HepG2 (cell line): ENCODE measurements around the gene GPT2. TPM values are rescaled to one million over a fixed set of nuclear protein-coding genes. Genes with fewer than 3 reads are reported as not detected.
A peak's percentile ranks its signal among the peaks of the same experiment; 100 is the strongest.

ENCODE experiments used
- ATF3 ChIP-seq: sonication (generic); formaldehyde crosslinking; IDR thresholded peaks from 2 replicates; pipeline ENCODE4 v1.4.0; 2020; ENCODE audit warnings: missing genetic modification reagents
- BATF2 ChIP-seq: sonication (generic); formaldehyde crosslinking; IDR thresholded peaks from 2 replicates; pipeline ENCODE4 v1.8.0; 2022; ENCODE audit warnings: mild to moderate bottlenecking, missing genetic modification reagents, moderate library complexity
- CEBPG ChIP-seq: IDR thresholded peaks from 2 replicates; pipeline ENCODE4 v1.6.1; 2016
- KLF9 ChIP-seq: IDR thresholded peaks from 2 replicates; pipeline ENCODE4 v1.6.1; 2016; ENCODE audit warnings: low read depth
- MIER3 ChIP-seq: IDR thresholded peaks from 2 replicates; pipeline ENCODE4 v1.6.1; 2016; ENCODE audit warnings: missing compliant biosample characterization, borderline replicate concordance
- NCOR1 ChIP-seq: fragments of 200-600 bp; sonication (generic); IDR thresholded peaks from 2 replicates; pipeline ENCODE4 v1.7.0; 2017; ENCODE audit warnings: antibody characterized with exemption, low read length, borderline replicate concordance
- PREB ChIP-seq: sonication (generic); formaldehyde crosslinking; IDR thresholded peaks from 2 replicates; pipeline ENCODE4 v1.4.0; 2020; ENCODE audit warnings: missing genetic modification reagents
- RAD21 ChIP-seq: fragments of 450-650 bp; formaldehyde crosslinking; IDR thresholded peaks from 2 replicates; pipeline ENCODE4 v1.5.0; 2020; ENCODE audit warnings: mild to moderate bottlenecking
- RERE ChIP-seq: IDR thresholded peaks from 2 replicates; pipeline ENCODE4 v1.6.1; 2016; ENCODE audit warnings: low read depth, missing genetic modification reagents, missing compliant biosample characterization
- STAG1 ChIP-seq: sonication (generic); formaldehyde crosslinking; IDR thresholded peaks from 2 replicates; pipeline ENCODE4 v1.4.0; 2020; ENCODE audit warnings: missing genetic modification reagents
- TGIF2 ChIP-seq: IDR thresholded peaks from 2 replicates; pipeline ENCODE4 v1.6.1; 2016; ENCODE audit warnings: control low read depth, missing compliant biosample characterization
- ZBTB26 ChIP-seq: IDR thresholded peaks from 2 replicates; pipeline ENCODE4 v1.6.1; 2016; ENCODE audit warnings: missing compliant biosample characterization, missing genetic modification reagents, borderline replicate concordance
- ZBTB46 ChIP-seq: sonication (generic); formaldehyde crosslinking; IDR thresholded peaks from 2 replicates; pipeline ENCODE4 v1.4.0; 2020; ENCODE audit warnings: mild to moderate bottlenecking, missing genetic modification reagents, borderline replicate concordance
- ZNF350 ChIP-seq: sonication (generic); formaldehyde crosslinking; IDR thresholded peaks from 2 replicates; pipeline ENCODE4 v1.4.0; 2020; ENCODE audit warnings: mild to moderate bottlenecking, low read depth, missing genetic modification reagents, borderline replicate concordance
- ZNF784 ChIP-seq: sonication (generic); formaldehyde crosslinking; IDR thresholded peaks from 2 replicates; pipeline ENCODE4 v1.5.1; 2020; ENCODE audit warnings: missing genetic modification reagents, mild to moderate bottlenecking, borderline replicate concordance
- polyA plus RNA-seq, 8 experiments: library from polyadenylated mRNA; depleted of rRNA in 3 of 8; stranded (reverse) in 7 of 8; unstranded in 1 of 8; fragments of >200 nt; fragmentation: Illumina TruSeq in 4 of 8; extraction: Trizol in 4 of 8; gene quantifications; 2 replicates each; pipeline versions ENCODE4 v1.2.1 to v1.2.3, GENCODE V29; 2011 to 2016; ENCODE audit warnings: low read depth in 4 of 8, missing spikeins in 1 of 8, mixed read lengths in 1 of 8; ENCODE audit not compliant: insufficient read depth in 1 of 8
- total RNA-seq, 5 experiments: library from RNA; depleted of rRNA; stranded (reverse); fragments of >200 nt; fragmentation: Illumina TruSeq; extraction: Trizol; gene quantifications; 2 replicates each; pipeline ENCODE4 v1.2.3, GENCODE V29; 2016; ENCODE audit warnings: low read depth in 1 of 5

Gene GPT2
- total and polyA plus RNA-seq, 2 of the 13 experiments (the other 11 are each of a cell fraction or from before 2014, with no cell fraction given): 138 to 267 TPM

- TF ChIP-seq PREB (CRISPR knock-in tag): no peak
- TF ChIP-seq ZBTB26: no peak
- TF ChIP-seq ZNF784 (CRISPR knock-in tag): no peak
- no peak; the same call in 1 of the 2 replicates for TF ChIP-seq ZBTB46 (CRISPR knock-in tag)
- peak; percentile 60 for TF ChIP-seq ATF3 (CRISPR knock-in tag)
- no peak for TF ChIP-seq BATF2 (CRISPR knock-in tag)
- TF ChIP-seq NCOR1: peak; percentile 87
- peak; percentile 84 for TF ChIP-seq CEBPG (CRISPR knock-in tag)
- TF ChIP-seq RAD21: peak; percentile 16; the same call in 1 of the 2 replicates
- no peak for TF ChIP-seq KLF9 (CRISPR knock-in tag)
- peak; percentile 88; the same call in 1 of the 2 replicates for TF ChIP-seq MIER3
- TF ChIP-seq RERE (CRISPR knock-in tag): peak; percentile 86; the same call in 1 of the 2 replicates
- TF ChIP-seq STAG1 (CRISPR knock-in tag): peak; percentile 34; the same call in 1 of the 2 replicates
- TF ChIP-seq ZNF350 (CRISPR knock-in tag): peak; percentile 73; the same call in 1 of the 2 replicates
- TF ChIP-seq TGIF2: peak; percentile 75; the same call in 1 of the 2 replicates
Observed at GRCh38 chr16:46895399-46896313, 11.5 kb downstream of the GPT2 start (continued).
